GM18502 (cell line): ENCODE measurements around the gene IL1A.

ENCODE experiments used
- ATAC-seq: cut with Tn5 transposase; IDR thresholded peaks from one replicate; pipeline ENCODE4 v1.9.1; 2021; ENCODE audit warnings: mild to moderate bottlenecking; ENCODE audit not compliant: unreplicated experiment, poor library complexity

IL1A gene

DNA sequence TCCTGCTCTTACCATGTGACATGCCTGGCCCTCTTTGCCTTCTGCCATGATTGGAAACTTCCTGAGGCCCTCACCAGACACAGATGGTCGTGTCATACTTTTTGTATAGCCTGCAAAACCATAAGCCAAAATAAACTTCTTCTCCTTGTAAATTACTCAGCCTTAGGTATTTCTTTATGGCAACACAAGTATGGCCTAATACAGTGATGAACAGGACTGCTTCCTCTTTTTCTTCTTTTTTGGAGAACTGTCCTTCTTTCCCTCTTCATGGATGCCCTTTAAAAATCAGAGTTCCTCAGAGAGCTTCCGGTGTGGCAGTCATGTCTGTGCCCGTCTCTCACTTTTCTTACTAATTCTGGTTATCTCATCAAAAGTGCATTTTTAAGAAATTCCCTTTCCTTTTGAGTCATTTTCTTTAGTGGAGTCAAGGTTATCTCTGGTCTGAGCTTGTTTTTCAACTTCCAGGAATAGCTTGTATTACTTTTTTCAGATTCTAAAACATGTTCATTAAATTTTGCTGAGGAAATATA, 9.2 kb upstream of the IL1A start:
- ATAC-seq = no peak

DNA sequence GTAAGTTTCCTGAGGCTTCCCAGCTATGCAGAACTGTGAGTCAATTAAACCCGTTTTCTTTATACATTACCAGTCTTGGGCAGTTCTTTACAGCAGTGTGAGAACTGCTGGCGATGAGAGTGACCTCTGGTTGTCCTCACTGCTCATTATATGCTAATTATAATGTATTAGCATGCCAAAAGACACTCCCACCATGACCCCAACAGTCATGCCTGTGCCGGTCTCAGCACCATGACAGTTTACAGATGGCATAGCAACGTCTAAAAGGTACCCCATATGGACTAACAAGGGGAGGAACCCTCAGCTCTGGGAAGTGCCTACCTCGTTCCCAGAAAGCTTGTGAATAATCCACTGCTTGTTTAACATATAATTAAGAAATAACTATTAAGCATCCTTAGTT, 8.1 kb upstream of the IL1A start:
- no peak for ATAC-seq

DNA sequence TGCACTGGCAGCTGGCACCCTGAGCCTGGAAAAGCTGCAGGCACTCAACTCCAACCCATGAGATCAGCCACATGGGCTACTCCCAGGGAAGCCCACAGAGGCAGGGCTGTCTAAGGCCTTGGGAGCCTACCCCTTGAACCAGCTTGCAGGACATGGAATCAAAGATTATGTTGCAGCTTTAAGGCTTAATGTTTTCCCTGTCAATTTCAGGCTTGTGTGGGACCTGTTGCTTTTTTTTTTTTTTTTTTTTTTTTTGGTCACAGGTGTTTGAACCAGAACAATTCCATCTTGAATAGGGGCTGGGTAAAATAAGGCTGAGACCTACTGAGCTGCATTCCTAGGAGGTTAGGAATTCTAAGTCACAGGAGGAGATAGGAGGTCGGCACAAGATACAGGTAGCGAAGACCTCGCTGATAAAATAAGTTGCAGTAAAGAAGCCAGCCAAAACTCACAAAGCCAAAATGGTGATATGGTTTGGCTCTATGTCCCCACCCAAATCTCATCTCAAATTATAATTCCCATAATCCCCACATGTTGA, 7.5 kb upstream of the IL1A start:
- no peak for ATAC-seq

DNA sequence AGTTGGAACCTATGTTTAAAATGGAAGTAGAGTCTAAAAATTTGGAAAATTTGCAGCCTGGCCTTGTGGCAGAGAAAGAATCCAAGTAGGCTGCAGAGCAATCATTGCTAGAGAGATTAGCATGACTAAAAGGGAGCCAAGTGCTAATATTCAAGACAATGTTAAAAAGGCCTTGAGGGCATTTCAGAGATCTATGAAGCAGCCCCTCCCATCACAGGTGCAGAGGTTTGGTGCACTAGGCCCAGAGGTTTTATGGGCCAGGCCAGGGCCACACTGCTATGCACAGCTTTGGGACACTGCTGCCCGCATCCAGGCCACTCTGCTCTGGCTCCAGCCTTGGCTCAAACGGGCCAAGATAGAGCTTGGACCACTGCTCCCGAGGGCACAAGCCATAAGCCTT, 6.7 kb upstream of the IL1A start:
- ATAC-seq = no peak

DNA sequence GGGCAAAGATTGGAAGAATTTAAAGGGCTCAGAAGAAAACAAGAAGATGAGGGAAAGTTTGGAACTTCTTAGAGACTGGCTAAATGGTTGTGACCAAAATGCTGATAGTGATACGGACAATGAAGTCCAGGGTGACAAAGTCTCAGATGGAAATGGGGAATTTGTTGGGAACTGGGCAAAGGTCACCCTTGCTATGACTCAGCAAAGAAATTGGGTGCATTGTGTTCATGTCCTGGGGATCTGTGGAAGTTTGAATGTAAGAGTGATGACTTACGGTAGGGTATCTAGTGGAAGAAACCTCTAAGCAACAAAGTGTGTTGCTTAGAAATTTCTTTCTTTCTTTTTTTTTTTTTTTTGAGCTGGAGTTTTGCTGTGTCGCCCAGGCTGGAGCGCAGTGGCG, 6.0 kb upstream of the IL1A start:
- ATAC-seq = no peak

DNA sequence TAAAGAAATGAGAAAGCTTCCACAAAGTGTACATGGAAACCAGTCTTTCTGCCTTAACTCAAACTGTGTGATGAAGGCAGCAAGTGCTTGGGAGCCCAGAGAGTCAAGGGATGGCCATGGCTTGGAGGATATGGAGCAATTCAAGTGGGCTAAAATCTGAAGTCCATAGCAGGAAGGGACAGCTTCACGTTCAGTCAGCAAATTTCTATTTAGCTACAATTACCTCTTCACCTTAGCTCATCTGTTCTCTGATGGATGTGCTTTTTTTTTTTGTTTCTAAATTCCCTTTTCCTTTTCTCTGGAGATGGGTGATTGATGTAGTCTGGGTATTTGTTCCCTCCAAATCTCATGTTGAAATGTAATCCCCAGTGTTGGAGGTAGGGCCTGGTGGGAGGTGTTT, 4.9 kb upstream of the IL1A start:
- ATAC-seq = no peak

DNA sequence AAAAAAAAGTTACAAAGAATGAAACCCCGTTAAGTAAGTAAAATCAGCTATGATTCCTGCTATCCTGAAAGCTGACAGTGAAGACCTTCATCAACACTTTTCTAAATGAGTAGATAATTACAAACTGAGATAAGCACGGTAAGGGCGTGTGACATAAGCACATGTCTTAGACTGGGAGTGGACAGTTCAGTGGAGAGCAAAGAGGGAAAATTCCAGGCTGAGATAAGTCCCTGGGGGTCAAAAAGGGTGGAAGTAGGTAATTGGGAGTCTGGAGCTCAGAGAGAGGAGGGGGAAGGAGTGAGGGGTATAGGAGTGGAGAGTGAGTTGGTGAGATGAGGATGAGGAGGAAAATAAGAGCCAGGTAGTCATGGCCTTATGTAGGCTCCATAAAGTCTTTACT, 4.4 kb upstream of the IL1A start:
- no peak for ATAC-seq

DNA sequence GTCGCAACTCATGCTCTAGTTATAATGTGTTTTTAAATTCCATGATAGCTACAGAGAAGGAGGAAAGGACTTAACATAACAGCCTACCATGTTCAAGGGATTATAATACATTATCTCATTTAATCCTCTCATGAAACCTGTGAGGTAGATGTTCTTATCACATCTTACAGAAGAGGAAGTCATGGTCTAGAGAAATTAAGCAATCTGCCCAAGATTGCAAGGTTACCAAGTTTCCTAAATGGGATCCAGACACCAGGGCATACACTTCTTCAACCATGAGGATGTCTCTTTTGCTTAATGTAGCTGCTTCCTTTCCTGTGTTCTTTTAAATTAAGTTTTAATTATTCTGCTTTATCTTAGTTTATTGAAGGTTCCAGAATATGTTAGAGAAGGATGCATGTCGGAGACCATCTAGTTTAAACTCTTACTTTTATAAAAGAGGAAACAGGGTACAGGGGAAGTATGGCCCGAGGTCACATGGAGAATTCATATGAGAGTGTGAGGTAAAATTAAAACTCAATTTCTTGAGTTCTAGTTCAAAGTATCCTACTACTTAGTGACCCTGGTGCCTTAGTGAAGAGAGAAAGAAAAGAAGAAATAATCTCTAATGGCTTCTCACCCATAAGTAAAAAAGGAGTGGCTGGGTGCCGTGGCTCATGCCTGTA, 3.6 kb upstream of the IL1A start:
- no peak for ATAC-seq

DNA sequence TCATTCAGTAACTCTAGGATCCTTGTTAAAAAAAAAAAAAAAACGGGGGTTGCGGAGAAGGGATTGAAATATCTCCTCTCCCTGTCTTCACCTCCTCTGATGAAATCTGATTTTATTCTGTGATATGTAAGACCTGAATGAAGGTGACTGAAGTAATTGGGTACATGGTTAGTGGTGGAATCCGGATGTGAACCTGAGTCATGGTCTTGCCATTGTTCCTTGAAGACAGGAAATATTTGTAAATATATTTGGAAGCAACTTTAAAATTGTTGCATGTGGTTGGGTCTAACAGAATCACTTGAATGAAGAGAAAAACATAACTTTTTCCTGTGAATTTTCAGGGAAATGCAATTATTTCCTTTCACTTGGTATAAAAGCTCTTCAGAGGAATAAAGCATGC, 3.0 kb upstream of the IL1A start:
- ATAC-seq = no peak

DNA sequence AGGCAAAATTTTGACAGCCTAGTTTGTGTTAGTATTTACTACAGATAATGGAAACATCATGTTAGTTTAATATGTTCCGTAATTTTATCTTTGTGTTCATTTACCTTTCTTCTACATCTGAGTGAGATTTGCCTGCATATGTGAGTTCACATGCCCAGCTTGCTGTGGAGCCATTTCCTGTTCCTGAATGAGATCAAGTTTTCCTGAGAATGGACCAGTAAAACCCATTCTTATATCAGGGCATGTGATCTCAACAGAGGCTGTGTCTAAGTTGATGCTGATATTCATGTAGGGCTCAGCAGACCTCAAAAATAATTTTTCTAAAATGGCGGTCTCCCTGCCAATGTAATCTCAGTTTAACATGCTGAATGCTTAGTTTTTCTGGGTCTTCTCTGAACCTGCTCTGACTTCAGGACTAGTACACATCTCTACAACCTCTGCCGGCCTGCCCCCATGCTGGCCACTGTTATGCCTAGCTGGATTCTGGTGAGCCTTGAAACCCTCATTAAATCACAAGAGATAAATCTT, 1.0 kb downstream of the IL1A start:
- no peak for ATAC-seq

DNA sequence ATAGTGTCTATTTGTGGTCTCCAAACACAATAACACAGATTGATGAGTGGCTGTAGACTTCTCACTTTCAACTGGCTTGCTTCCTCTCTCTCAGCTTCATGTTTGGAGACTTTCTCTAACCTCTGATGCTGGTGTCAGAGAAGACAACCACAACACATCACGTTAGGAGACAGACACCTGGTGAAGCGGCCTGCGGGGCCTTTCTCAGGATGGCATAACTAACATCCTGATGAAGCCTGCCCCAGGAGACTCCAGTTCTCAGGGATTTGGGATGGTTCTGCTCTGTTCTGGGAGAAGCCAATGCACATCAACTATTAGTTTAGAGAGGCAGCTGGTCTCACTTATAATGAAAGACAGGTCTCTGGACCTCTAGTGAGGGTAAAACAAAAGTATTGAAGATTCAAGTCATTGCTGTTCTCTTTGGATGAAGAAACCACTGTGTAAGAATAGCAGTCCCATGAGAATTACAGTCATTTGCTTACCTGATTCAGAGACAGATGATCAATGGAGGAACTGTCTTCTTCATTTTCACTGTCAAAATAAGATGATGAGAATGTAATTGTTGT, 2.0 kb downstream of the IL1A start:
- peak; percentile 83 for ATAC-seq

DNA sequence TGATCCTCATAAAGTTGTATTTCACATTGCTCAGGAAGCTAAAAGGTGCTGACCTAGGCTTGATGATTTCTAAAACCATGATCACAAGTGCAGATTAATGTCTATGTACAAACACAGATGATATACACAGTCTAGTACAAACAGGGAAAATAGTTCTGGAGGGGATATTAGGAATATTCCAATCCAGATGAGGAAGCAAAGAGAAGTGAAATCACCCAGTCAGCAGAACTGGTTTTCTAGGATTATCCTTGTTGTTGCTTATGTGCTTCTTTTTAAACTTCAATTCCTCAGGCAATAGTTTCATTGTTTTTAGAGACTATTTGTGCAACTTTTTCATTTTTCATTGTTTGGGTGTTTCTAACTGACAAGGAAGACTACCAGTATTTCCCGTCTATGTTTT, 4.7 kb downstream of the IL1A start:
- no peak for ATAC-seq

DNA sequence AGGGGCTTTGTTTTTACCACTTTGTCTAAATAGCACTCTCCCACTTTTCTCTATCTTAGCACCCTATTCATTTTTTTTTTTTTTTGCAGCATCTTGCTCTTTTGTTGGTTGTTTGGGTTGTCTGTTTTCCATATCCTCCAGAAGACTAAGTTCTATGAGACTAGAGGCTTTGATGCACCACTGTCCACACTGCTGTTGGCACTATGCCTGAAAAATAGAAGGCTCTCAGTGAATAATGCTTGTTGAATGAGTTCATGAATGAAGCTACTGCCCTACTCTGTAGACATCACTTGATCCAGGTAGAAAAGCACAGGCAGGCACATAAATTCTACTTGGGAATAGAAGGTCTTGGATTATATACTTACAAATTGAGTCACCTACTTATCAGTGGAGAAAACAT, 7.3 kb downstream of the IL1A start:
- no peak for ATAC-seq

DNA sequence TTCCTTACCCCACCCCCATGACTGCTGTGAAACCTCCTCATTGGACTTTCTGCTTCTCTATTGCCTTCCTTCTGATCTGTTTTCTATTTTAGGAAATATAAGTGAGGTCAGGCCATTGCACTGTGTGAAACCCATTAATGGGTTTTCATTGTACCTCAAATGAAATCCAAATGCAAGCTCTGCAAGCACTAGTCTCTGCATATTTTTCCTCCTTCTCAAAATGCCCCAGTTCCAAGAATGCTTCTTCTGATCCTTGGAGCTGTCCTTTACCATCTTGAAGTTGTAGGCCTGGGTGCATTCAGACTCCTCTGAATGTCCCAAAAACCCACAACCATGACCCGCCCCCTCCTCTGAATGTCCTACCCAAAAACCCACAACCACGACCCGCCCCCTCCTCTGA, 8.2 kb downstream of the IL1A start:
- ATAC-seq = no peak

DNA sequence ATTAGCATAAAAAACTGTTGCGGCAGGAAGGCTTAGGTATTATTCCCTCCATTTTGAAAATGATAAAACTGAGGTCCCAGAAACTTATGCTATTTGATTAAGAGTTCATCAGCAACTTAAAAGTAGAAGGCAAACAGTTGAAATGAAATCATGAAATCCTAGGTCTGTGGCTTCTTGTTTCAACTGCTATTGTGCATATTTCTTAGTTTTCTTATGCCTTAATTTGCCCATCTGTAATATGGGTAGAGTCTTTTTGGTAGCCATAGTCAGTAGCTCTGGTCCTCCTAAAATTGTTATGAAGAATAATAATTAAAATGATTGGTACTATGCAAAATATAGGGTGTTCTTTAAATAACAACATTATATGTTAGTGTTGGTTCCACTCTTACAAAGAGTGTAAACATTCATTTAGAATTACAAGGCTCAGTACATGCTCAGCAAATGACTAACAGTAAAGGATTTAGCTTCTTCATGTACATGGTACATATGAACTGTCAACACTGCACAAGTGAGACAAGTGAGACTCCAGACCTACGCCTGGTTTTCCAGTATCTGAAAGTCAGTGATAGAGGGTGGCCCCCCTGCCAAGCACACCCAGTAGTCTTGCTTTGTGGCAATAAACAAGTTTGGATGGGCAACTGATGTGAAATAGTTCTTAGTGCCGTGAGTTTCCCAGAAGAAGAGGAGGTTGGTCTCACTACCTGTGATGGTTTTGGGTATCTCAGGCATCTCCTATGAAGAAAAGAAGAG, 9.6 kb downstream of the IL1A start:
- ATAC-seq = no peak

DNA sequence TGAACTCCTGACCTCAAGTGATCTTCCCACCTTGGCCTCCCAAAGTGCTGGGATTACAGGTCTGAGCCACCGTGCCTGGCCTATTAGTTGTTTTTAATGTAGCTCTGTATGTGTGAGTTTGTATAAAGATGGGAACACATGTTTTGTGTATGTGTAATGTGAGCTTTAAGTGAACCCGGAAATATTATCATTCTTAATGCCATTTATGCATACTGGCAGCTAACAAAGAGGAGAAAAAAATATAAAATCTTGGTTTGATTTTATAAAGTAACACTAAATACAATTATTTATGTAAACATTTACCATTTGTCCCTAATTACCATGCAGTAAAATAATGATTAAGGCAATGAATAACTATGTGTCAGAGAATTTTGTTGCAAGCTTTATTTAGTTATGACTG, 10.7 kb downstream of the IL1A start:
- ATAC-seq = no peak

DNA sequence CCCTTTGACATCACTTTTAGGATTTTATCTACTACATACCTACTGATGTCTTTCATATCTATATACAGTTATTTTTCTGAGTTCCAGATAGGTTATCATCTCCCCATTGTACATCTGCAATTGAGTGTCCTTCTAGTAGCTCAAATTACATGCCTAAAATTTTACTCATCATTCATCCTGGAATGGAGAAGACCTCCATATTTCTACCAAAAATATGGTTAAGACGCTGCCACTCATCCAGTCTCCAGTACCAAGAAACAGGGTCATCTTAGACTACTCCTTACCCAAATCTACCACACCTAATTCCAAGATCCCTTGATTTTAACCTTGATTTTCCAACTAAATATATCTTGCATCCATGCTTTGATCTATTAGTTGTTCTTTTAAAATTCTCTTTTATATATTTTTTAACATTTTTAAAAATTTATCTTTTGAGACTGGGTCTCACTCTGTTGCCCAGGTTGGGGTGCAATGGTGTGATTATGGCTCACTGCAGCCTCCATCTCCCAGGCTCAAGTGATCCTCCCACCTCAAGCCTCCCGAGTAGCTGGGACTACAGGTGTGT, 11.3 kb downstream of the IL1A start:
- ATAC-seq = no peak

DNA sequence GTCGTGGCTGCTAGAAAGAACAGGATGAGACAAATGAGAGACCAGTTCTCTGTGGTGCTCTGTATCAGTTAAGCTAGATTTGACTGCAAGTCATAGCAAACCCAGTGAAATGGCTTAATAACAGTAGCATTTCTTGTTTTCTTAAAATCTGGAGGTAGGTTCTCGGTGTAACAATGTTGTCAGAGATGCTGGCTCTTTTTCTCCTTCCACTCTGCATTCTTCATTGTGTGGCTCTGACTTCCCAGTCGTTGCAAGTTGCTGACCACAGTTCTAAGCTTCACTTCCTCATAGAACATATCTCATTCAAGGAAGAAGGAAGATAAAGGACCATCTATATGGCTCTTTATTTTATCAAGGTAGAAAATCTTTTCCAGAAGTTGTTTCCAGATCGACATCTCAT, 12.0 kb downstream of the IL1A start:
- no peak for ATAC-seq

DNA sequence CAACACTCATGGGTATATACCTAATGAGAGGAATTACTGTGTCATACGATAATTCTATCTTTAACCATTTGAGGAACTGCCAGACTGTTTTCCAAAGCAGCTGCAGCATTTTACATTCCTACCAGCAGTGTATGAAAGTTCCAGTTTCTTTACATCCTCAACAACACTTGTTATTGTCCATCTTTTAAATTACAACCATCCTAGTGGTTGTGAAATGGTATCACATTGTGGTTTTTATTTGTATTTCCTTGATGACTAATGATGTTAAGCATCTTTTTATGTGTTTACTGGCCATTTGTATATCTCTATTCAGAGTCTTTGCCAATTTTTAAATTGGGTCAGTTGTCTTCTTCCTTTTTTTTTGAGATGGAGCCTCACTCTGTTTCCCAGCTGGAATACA, 15.9 kb downstream of the IL1A start:
- no peak for ATAC-seq

DNA sequence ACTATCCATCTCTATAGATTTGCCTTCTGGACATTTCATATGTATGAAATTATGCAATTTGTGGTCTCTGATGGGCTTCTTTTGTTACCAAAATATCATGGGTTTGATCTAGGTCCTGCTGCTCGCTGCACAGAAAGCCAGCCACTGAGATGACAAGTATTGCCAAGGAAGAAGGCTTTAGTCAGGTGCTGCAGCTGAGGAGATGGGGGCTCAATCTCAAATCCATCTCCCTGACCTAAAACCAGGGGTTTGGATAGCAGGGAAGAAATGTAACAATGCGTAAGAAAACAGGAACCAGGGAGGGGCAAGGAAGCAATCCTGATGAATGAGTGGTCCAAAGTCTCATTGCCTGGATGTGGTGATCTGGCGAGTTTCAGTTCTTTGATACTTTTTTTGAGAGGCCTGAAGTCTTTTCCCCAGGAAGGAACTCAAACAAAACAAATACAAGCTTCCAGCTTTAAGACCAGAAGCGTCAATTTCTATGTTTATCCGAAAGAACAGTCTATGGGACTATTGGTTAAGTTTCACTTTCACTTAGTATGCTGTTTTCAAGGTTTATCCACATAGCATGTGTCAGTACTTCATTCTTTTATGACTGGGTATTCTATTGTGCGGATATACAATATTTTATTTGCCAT, 16.5 kb downstream of the IL1A start:
- ATAC-seq = no peak
